Keratinocyte (primary cell): ENCODE data around the gene MYF6. TPM values are rescaled to one million over a fixed set of nuclear protein-coding genes. Genes with fewer than 3 reads are reported as not detected.
A peak's percentile ranks its signal among the peaks of the same experiment; 100 is the strongest.

Experiments
- DNase-seq: peaks from one replicate; pipeline ENCODE4 v3.0.0-alpha.2; 2011; ENCODE audit warnings: low read depth, missing footprints, low spot score
- FAIRE-seq: peaks from 2 replicates; lab custom pipeline; 2011; peaks lifted over from hg19 to GRCh38; lab: Jason Lieb, UNC
- H2AFZ ChIP-seq: 2 replicates; pipeline ENCODE4 v1.6.0; 2012; ENCODE audit warnings: low read length, control low read depth, inconsistent platforms; ENCODE audit not compliant: control insufficient read depth
- H3K27ac ChIP-seq: 2 replicates; pipeline ENCODE4 v1.5.1; 2011; ENCODE audit warnings: low read length; ENCODE audit not compliant: control insufficient read depth, insufficient read depth
- H3K27me3 ChIP-seq: 3 replicates; pipeline ENCODE4 v1.6.0; 2011; ENCODE audit warnings: low read length; ENCODE audit not compliant: control insufficient read depth, insufficient read depth; ENCODE audit errors: extremely low read depth
- H3K36me3 ChIP-seq, 2 experiments: 2 replicates in 1 of 2; 3 replicates in 1 of 2; pipeline ENCODE4 v1.5.1; 2011; ENCODE audit warnings: low read length in 2 of 2, mild to moderate bottlenecking in 1 of 2; ENCODE audit not compliant: control insufficient read depth in 2 of 2, insufficient read depth in 2 of 2; ENCODE audit errors: extremely low read depth in 1 of 2
- H3K4me1 ChIP-seq: 3 replicates; pipeline ENCODE4 v1.5.1; 2011; ENCODE audit warnings: low read length; ENCODE audit not compliant: control insufficient read depth, insufficient read depth; ENCODE audit errors: extremely low read depth
- H3K4me2 ChIP-seq: 3 replicates; pipeline ENCODE4 v1.6.0; 2011; ENCODE audit warnings: low read depth, low read length; ENCODE audit not compliant: control insufficient read depth, insufficient read depth; ENCODE audit errors: extremely low read depth
- H3K4me3 ChIP-seq, 3 experiments: fragments of 200-600 bp in 1 of 3; sonication (generic) in 1 of 3; 2 replicates in 2 of 3; 3 replicates in 1 of 3; pipeline ENCODE4 v1.5.1; 2011 to 2016; ENCODE audit warnings: low read length in 3 of 3, mild to moderate bottlenecking in 3 of 3, control low read depth in 2 of 3, inconsistent platforms in 1 of 3, low read depth in 1 of 3, mixed read lengths in 1 of 3, mixed run types in 1 of 3, moderate library complexity in 1 of 3; ENCODE audit not compliant: control insufficient read depth in 2 of 3, insufficient read depth in 2 of 3; ENCODE audit errors: extremely low read depth in 1 of 3
- H3K79me2 ChIP-seq: 2 replicates; pipeline ENCODE4 v1.6.0; 2012; ENCODE audit warnings: low read length; ENCODE audit not compliant: control insufficient read depth, insufficient read depth
- H3K9ac ChIP-seq: 3 replicates; pipeline ENCODE4 v1.6.0; 2011; ENCODE audit warnings: low read length; ENCODE audit not compliant: control insufficient read depth, insufficient read depth; ENCODE audit errors: extremely low read depth
- H3K9me1 ChIP-seq: 3 replicates; pipeline ENCODE4 v1.6.0; 2011; ENCODE audit warnings: low read length; ENCODE audit not compliant: control insufficient read depth, insufficient read depth; ENCODE audit errors: extremely low read depth
- H3K9me3 ChIP-seq: 2 replicates; pipeline ENCODE4 v1.5.1; 2012; ENCODE audit warnings: low read depth, low read length; ENCODE audit not compliant: control insufficient read depth
- H4K20me1 ChIP-seq: 3 replicates; pipeline ENCODE4 v1.6.0; 2011; ENCODE audit warnings: low read length; ENCODE audit not compliant: control insufficient read depth, insufficient read depth; ENCODE audit errors: extremely low read depth
- CTCF ChIP-seq, 3 experiments: IDR thresholded peaks in 1 of 3; conservative IDR thresholded peaks in 1 of 3; optimal IDR thresholded peaks in 1 of 3; 2 replicates in 2 of 3; 3 replicates in 1 of 3; pipeline versions ENCODE3 to v1.5.1; 2011; ENCODE audit warnings: low read length in 3 of 3, mild to moderate bottlenecking in 3 of 3, moderate library complexity in 2 of 3, control low read depth in 1 of 3, inconsistent platforms in 1 of 3; ENCODE audit not compliant: insufficient read depth in 2 of 3; ENCODE audit errors: extremely low read depth in 1 of 3
- EZH2 ChIP-seq: IDR thresholded peaks from one replicate; pipeline ENCODE4 v1.6.1; 2012; ENCODE audit warnings: inconsistent platforms, mild to moderate bottlenecking, low read length, moderate library complexity
- dilution Hi-C: fragments of 300-500 bp; cut with MboI; formaldehyde crosslinking; loops from one replicate; pipeline ENCODE4 v1.7.0; 2020; ENCODE audit warnings: low sequenced_read_pairs; ENCODE audit not compliant: extremely low pct_ligation_motif_present
- polyA plus RNA-seq, 5 experiments: library from polyadenylated mRNA; depleted of rRNA in 3 of 5; stranded (reverse) in 3 of 5; stranded (forward) in 1 of 5; unstranded in 1 of 5; fragments of >200 nt; gene quantifications; 1 replicate in 1 of 5; 2 replicates in 3 of 5; 3 replicates in 1 of 5; pipeline versions ENCODE4 v1.2.1 to v1.2.3, GENCODE V29; 2011 to 2012; ENCODE audit warnings: missing spikeins in 2 of 5, low read depth in 1 of 5, low replicate concordance in 1 of 5

The MYF6 gene
- polyA plus RNA-seq, 1 donor (not counting 4 experiments of a cell fraction or from before 2014, with no cell fraction given): not detected

DNA sequence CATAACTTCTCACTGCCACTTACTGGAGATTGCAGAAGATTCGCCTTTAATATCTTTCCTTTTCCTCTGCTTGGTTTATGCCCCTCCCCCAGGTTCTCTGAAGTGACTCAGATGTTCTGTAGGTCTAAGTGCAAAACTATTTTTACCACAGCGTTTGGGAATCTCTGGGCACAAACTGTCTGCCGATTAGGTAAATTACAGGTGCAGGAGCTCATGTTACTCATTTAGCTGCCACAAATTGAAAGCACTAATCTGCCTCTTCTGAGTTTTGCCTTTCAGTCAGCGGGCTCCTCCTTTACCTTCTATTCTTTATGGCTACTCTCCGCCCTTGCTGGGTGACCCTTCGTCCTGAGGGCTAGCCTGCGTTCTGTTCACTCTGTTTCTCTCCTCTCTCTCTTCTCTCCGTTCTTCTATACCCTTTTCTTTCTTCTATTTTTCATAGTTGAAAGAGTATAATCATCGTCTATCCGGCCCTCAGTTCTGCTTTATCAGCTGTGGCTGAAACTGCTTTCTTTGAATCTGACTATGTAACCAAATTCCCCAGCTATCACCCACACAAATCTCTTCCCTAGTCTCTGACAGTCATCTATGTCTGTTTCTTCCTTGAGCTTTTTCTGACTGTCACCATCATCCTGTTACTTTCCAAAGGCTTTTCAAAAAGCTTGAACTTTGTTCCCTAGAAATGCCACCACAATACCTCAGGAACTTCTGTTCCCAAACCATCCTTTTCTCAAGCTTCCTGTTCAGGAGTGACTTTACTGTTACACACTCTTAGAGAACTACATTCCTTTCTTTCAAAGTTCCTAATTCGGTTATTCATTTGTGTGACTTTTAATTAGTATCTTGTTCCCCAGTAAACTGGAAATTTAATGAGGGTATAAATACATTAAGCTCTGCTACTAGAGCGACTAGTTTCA is 4.3 kb upstream of the MYF6 start:
- H3K4me3 ChIP-seq: peak overlapping the region in 2 of 3 experiments; percentile 17 to 21
- peak; percentile 1 for DNase-seq
- peak overlapping the region; percentile 71 for H3K4me2 ChIP-seq
- H3K9me3 ChIP-seq: no peaks in the 10 kb centered on the region
- H3K79me2 ChIP-seq: no peaks in the 10 kb centered on the region
- peak overlapping the region; percentile 61 for H2AFZ ChIP-seq
- H3K4me1 ChIP-seq: peaks cover 9% of the 10 kb centered on the region
- no peak overlapping the region for H3K9ac ChIP-seq
- dilution Hi-C loops: no loop called here
- H3K27me3 ChIP-seq: peaks cover 8% of the 10 kb centered on the region
- FAIRE-seq: peak; percentile 53
- TF ChIP-seq CTCF (optimal IDR thresholded peaks at IDR 0.05 in 1 of 3, IDR thresholded peaks at IDR 0.05 in 1 of 3, conservative IDR thresholded peaks at IDR 0.05 in 1 of 3; ENCODE audit: extremely low read depth in 1 of 3, insufficient read depth in 2 of 3, low read length in 3 of 3): no peak
- TF ChIP-seq EZH2: no peak
- H3K9me1 ChIP-seq: no peaks in the 10 kb centered on the region
- H3K36me3 ChIP-seq: no peaks in the 10 kb centered on the region
- no peak overlapping the region for H3K27ac ChIP-seq
- no peaks in the 10 kb centered on the region for H4K20me1 ChIP-seq

DNA sequence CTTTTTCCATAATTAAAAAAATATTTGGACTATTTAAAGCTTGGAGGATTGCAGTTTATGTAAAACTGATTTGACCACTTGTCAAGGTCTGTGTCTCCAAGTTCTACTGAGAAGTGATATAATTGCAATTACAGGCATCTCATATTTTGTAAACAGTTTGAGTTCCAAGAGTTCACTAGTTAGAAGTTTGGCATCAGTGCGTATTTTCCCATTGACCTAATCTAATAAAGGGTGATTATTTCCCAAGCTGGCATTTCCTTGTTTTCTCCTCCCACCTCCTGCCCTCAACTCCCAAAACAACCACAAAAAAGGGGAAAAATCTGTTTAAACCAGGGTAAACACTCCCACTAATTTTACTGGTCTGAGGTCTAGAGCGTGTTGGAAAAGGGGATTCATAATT is 3.0 kb upstream of the MYF6 start:
- H3K4me3 ChIP-seq: no peak overlapping the region
- H3K9ac ChIP-seq: no peak overlapping the region
- H3K27ac ChIP-seq: no peak overlapping the region
- H2AFZ ChIP-seq: no peak overlapping the region
- H3K4me2 ChIP-seq: no peak overlapping the region
- DNase-seq (no peak), FAIRE-seq (no peak)
- H4K20me1 ChIP-seq: no peaks in the 10 kb centered on the region
- no peaks in the 10 kb centered on the region for H3K9me1 ChIP-seq
- dilution Hi-C loops: no loop called here
- H3K27me3 ChIP-seq: peaks cover 14% of the 10 kb centered on the region
- no peaks in the 10 kb centered on the region for H3K36me3 ChIP-seq
- H3K9me3 ChIP-seq: no peaks in the 10 kb centered on the region
- peaks cover 9% of the 10 kb centered on the region for H3K4me1 ChIP-seq
- no peak for TF ChIP-seq EZH2
- no peak for TF ChIP-seq CTCF (optimal IDR thresholded peaks at IDR 0.05 in 1 of 3, IDR thresholded peaks at IDR 0.05 in 1 of 3, conservative IDR thresholded peaks at IDR 0.05 in 1 of 3; ENCODE audit: extremely low read depth in 1 of 3, insufficient read depth in 2 of 3, low read length in 3 of 3)
- H3K79me2 ChIP-seq: no peaks in the 10 kb centered on the region
